Liver (tissue), 9 donors: ENCODE results near the gene ODC1. TPM values are rescaled to one million over a fixed set of nuclear protein-coding genes. Genes with fewer than 3 reads are reported as not detected.

Source experiments
- DNase-seq: peaks from one replicate; pipeline ENCODE4 v3.0.0-alpha.2; 2017; ENCODE audit warnings: low spot score
- H3K27ac ChIP-seq, 2 donors: one replicate each; pipeline ENCODE4 v1.7.0; 2013; ENCODE audit warnings: inconsistent platforms in 2 of 2, low read length in 2 of 2, control low read depth in 1 of 2, low read depth in 1 of 2, mild to moderate bottlenecking in 1 of 2
- H3K27me3 ChIP-seq, 4 donors: one replicate each; pipeline versions ENCODE4 v1.6.1 to v1.7.0; 2013; ENCODE audit warnings: low read length in 3 of 4, inconsistent platforms in 1 of 4, mild to moderate bottlenecking in 1 of 4, moderate library complexity in 1 of 4; ENCODE audit not compliant: control insufficient read depth in 4 of 4, insufficient read depth in 4 of 4
- H3K36me3 ChIP-seq, 4 donors: one replicate each; pipeline versions ENCODE4 v1.6.1 to v1.7.0; 2013; ENCODE audit warnings: low read length in 3 of 4, mild to moderate bottlenecking in 3 of 4, low read depth in 1 of 4, moderate library complexity in 1 of 4; ENCODE audit not compliant: control insufficient read depth in 4 of 4, insufficient read depth in 3 of 4
- H3K4me1 ChIP-seq, 4 donors: one replicate each; pipeline versions ENCODE4 v1.6.1 to v1.7.0; 2013; ENCODE audit warnings: low read length in 3 of 4, mild to moderate bottlenecking in 3 of 4, moderate library complexity in 1 of 4; ENCODE audit not compliant: control insufficient read depth in 4 of 4, insufficient read depth in 4 of 4
- H3K4me3 ChIP-seq, 3 donors: one replicate each; pipeline versions ENCODE4 v1.6.1 to v1.7.0; 2013; ENCODE audit warnings: low read length in 3 of 3, control low read depth in 1 of 3, low read depth in 1 of 3, mild to moderate bottlenecking in 1 of 3
- H3K9ac ChIP-seq, 2 donors: one replicate each; pipeline ENCODE4 v1.7.0; 2013; ENCODE audit warnings: low read length in 2 of 2, mild to moderate bottlenecking in 2 of 2, moderate library complexity in 2 of 2, control low read depth in 1 of 2, low read depth in 1 of 2
- H3K9me3 ChIP-seq, 4 donors: one replicate each; pipeline versions ENCODE4 v1.6.1 to v1.7.0; 2013; ENCODE audit warnings: low read length in 3 of 4; ENCODE audit not compliant: control insufficient read depth in 4 of 4
- CTCF ChIP-seq: fragments of 150-350 bp; IDR thresholded peaks from 2 replicates; pipeline ENCODE4 v1.5.1; 2017; ENCODE audit warnings: improper control_type of control experiment, low read depth, low read length; ENCODE audit not compliant: missing input control
- EGR1 ChIP-seq, 2 donors: IDR thresholded peaks; 2 replicates each; pipeline ENCODE4 v1.6.1; 2016 to 2018; ENCODE audit warnings: antibody characterized with exemption in 2 of 2, low read depth in 2 of 2
- FOXA1 ChIP-seq: IDR thresholded peaks from 2 replicates; pipeline ENCODE4 v1.6.1; 2016; ENCODE audit warnings: antibody characterized with exemption
- FOXA2 ChIP-seq: IDR thresholded peaks from 2 replicates; pipeline ENCODE4 v1.6.1; 2016; ENCODE audit warnings: antibody characterized with exemption
- GABPA ChIP-seq, 2 donors: IDR thresholded peaks in 1 of 2; conservative IDR thresholded peaks in 1 of 2; 2 replicates each; pipeline ENCODE4 v1.6.1; 2016; ENCODE audit warnings: antibody characterized with exemption in 2 of 2, mild to moderate bottlenecking in 1 of 2, moderate library complexity in 1 of 2
- HNF4A ChIP-seq, 2 donors: conservative IDR thresholded peaks; 2 replicates each; pipeline ENCODE4 v1.6.1; 2016; ENCODE audit warnings: antibody characterized with exemption in 2 of 2, mild to moderate bottlenecking in 2 of 2
- HNF4G ChIP-seq: IDR thresholded peaks from 2 replicates; pipeline ENCODE4 v1.6.1; 2016; ENCODE audit warnings: antibody characterized with exemption
- JUND ChIP-seq, 2 donors: IDR thresholded peaks; 2 replicates each; pipeline ENCODE4 v1.6.1; 2016; ENCODE audit warnings: antibody characterized with exemption in 2 of 2
- MAX ChIP-seq: IDR thresholded peaks from 2 replicates; pipeline ENCODE4 v1.6.1; 2016; ENCODE audit warnings: antibody characterized with exemption
- NR2F2 ChIP-seq: IDR thresholded peaks from 2 replicates; pipeline ENCODE4 v1.6.1; 2016; ENCODE audit warnings: antibody characterized with exemption
- RAD21 ChIP-seq, 2 donors: IDR thresholded peaks; 2 replicates each; pipeline ENCODE4 v1.6.1; 2016; ENCODE audit warnings: antibody characterized with exemption in 2 of 2, mild to moderate bottlenecking in 2 of 2
- RXRA ChIP-seq, 2 donors: IDR thresholded peaks; 2 replicates each; pipeline ENCODE4 v1.6.1; 2017 to 2018; ENCODE audit warnings: antibody characterized with exemption in 2 of 2, mild to moderate bottlenecking in 1 of 2
- SP1 ChIP-seq: IDR thresholded peaks from 2 replicates; pipeline ENCODE4 v1.6.1; 2018; ENCODE audit warnings: antibody characterized with exemption, mild to moderate bottlenecking
- TAF1 ChIP-seq: conservative IDR thresholded peaks from 2 replicates; pipeline ENCODE4 v1.6.1; 2016; ENCODE audit warnings: antibody characterized with exemption, mild to moderate bottlenecking
- YY1 ChIP-seq: IDR thresholded peaks from 2 replicates; pipeline ENCODE4 v1.6.1; 2016; ENCODE audit warnings: antibody characterized with exemption, mild to moderate bottlenecking
- WGBS: extraction: QIAGEN DNeasy Blood & Tissue Kit; methylation state at CpG from one replicate; pipeline ENCODE4 v1.1.7; 2013; 5-methylcytosine and 5-hydroxymethylcytosine counted together
- polyA plus RNA-seq, 2 donors: library from polyadenylated mRNA; stranded (reverse) in 1 of 2; unstranded in 1 of 2; fragments of 200-250 nt in 1 of 2; fragments of >200 nt in 1 of 2; fragmentation: Nextera tagmentation in 1 of 2; extraction: Ambion mirVana in 1 of 2; gene quantifications; one replicate each; pipeline versions ENCODE4 v1.2.1 to v1.2.3, GENCODE V29; 2013 to 2015
- total RNA-seq, 2 donors: library from RNA; depleted of rRNA; stranded (reverse); fragments of >200 nt; gene quantifications; one replicate each; pipeline ENCODE4 v1.2.3, GENCODE V29; 2014
- TF ChIP-seq, protein P1 (sequence below): IDR thresholded peaks from 2 replicates; pipeline ENCODE4 v1.6.1; 2016; ENCODE audit warnings: antibody characterized with exemption
- TF ChIP-seq, protein P2 (sequence below): IDR thresholded peaks from 2 replicates; pipeline ENCODE4 v1.6.1; 2016; ENCODE audit warnings: antibody characterized with exemption, mild to moderate bottlenecking
- TF ChIP-seq, protein P3 (sequence below): IDR thresholded peaks from 2 replicates; pipeline ENCODE4 v1.6.1; 2016; ENCODE audit warnings: antibody characterized with exemption
- donor health status: healthy.
- donor health status: healthy.
- donor health status: healthy.
- donor health status: healthy.
- donor health status: healthy.

The ODC1 gene
- total and polyA plus RNA-seq, 4 donors, result 8.3 to 75.8 (median 48.1) TPM

DNA sequence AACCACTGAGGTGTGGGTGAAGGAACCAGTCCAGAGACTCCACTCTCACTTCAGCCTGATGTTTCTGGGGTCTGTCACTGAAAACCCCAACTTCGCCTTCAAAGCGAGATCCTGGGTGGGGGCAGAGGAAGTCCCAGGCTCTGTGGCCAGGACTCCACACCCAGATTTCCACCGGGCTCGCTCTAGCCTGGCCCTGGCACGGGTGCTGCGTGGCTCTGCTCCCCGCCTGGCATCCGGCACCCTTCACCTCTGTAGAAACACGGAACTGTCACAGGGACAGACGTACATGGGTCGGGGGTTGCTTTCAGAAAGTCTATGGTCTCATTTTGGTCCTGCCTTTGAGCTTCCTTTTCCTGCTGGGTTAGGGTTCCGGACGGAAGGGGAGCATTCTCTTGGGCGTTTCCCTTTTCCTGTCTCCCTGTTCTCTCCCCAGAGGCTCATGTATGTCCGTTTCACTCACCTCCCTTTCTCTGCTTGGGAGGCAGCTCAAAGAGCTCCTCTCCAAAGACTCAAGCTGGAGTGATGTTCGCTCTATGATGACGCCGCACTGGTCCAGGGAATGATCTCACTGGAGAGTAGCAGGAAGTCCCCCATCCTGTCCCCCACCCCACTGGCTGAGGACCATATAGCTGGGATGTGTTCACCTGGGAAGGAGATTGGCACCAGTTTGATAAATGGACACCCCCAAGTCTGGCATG is 41.5 kb downstream of the ODC1 start:
- no peak overlapping the region for H3K4me3 ChIP-seq
- H3K4me1 ChIP-seq, result peaks cover 29 to 73% (median 66%) of the 10 kb centered on the region in 4 donors
- no peaks in the 10 kb centered on the region for H3K27me3 ChIP-seq
- peak overlapping the region; percentile 90 to 92 for H3K27ac ChIP-seq
- no peak overlapping the region for H3K9ac ChIP-seq
- no peaks in the 10 kb centered on the region for H3K36me3 ChIP-seq
- 78% methylated on average over 18 of the region's 18 CpGs for WGBS
- H3K9me3 ChIP-seq, result no peaks in the 10 kb centered on the region
- no peak for DNase-seq
- TF ChIP-seq SP1 (no peak), TAF1 (no peak), FOXA2 (no peak), JUND (IDR thresholded peaks at IDR 0.05) (no peak), HNF4G (no peak), GABPA (IDR thresholded peaks at IDR 0.05 in 1 of 2, conservative IDR thresholded peaks at IDR 0.05 in 1 of 2) (no peak), YY1 (no peak), MAX (no peak), NR2F2 (no peak), EGR1 (IDR thresholded peaks at IDR 0.05; ENCODE audit: low read depth in 2 of 2) (no peak), RXRA (IDR thresholded peaks at IDR 0.05) (no peak), HNF4A (conservative IDR thresholded peaks at IDR 0.05) (no peak)
- TF ChIP-seq, protein P1, sequence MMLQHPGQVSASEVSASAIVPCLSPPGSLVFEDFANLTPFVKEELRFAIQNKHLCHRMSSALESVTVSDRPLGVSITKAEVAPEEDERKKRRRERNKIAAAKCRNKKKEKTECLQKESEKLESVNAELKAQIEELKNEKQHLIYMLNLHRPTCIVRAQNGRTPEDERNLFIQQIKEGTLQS, result no peak

GRCh38 chr2:10406016-10406415 is 42.1 kb downstream of the ODC1 start:
- no peak for DNase-seq
- peak overlapping the region; percentile 90 to 92 for H3K27ac ChIP-seq
- H3K36me3 ChIP-seq, result no peaks in the 10 kb centered on the region
- no peak overlapping the region for H3K4me3 ChIP-seq
- TF ChIP-seq HNF4G (no peak), RXRA (IDR thresholded peaks at IDR 0.05) (peak in 1 of 2 donors; percentile 35), NR2F2 (no peak), GABPA (IDR thresholded peaks at IDR 0.05 in 1 of 2, conservative IDR thresholded peaks at IDR 0.05 in 1 of 2) (no peak), HNF4A (conservative IDR thresholded peaks at IDR 0.05) (no peak), TAF1 (no peak)
- TF ChIP-seq, protein P2, sequence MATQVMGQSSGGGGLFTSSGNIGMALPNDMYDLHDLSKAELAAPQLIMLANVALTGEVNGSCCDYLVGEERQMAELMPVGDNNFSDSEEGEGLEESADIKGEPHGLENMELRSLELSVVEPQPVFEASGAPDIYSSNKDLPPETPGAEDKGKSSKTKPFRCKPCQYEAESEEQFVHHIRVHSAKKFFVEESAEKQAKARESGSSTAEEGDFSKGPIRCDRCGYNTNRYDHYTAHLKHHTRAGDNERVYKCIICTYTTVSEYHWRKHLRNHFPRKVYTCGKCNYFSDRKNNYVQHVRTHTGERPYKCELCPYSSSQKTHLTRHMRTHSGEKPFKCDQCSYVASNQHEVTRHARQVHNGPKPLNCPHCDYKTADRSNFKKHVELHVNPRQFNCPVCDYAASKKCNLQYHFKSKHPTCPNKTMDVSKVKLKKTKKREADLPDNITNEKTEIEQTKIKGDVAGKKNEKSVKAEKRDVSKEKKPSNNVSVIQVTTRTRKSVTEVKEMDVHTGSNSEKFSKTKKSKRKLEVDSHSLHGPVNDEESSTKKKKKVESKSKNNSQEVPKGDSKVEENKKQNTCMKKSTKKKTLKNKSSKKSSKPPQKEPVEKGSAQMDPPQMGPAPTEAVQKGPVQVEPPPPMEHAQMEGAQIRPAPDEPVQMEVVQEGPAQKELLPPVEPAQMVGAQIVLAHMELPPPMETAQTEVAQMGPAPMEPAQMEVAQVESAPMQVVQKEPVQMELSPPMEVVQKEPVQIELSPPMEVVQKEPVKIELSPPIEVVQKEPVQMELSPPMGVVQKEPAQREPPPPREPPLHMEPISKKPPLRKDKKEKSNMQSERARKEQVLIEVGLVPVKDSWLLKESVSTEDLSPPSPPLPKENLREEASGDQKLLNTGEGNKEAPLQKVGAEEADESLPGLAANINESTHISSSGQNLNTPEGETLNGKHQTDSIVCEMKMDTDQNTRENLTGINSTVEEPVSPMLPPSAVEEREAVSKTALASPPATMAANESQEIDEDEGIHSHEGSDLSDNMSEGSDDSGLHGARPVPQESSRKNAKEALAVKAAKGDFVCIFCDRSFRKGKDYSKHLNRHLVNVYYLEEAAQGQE, result no peak
- H3K9me3 ChIP-seq, result no peaks in the 10 kb centered on the region
- no peak overlapping the region for H3K9ac ChIP-seq
- H3K27me3 ChIP-seq, result no peaks in the 10 kb centered on the region
- WGBS, result 64% methylated on average over 10 of the region's 10 CpGs
- peaks cover 34 to 79% (median 72%) of the 10 kb centered on the region in 4 donors for H3K4me1 ChIP-seq

DNA sequence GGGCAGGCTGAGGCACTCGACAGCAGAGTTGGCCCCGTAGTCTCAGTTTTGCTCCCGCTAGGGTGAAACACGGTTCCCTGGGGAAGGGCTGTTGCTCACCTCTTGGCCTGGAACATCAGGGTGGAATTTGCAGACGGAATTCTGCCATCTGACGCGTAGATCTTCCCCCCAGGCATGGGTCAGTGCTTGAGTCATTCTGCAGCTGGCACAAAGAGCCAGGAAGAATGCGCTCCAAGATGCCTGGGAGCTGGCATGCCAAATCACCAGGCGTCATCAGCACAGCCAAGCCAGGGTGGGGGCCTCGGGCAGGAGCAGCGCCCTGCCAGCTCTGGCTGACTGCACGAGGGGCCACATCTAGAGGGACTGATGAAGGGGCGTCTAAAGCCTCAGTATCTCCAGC is 42.7 kb downstream of the ODC1 start:
- H3K4me1 ChIP-seq, result peaks cover 39 to 85% (median 78%) of the 10 kb centered on the region in 4 donors
- 85% methylated on average over 13 of the region's 13 CpGs for WGBS
- no peaks in the 10 kb centered on the region for H3K36me3 ChIP-seq
- no peak overlapping the region for H3K4me3 ChIP-seq
- no peaks in the 10 kb centered on the region for H3K27me3 ChIP-seq
- H3K9ac ChIP-seq, result no peak overlapping the region
- no peak for DNase-seq
- no peaks in the 10 kb centered on the region for H3K9me3 ChIP-seq
- peak overlapping the region; percentile 14 to 92 for H3K27ac ChIP-seq
- TF ChIP-seq MAX, result no peak
- TF ChIP-seq RAD21 (IDR thresholded peaks at IDR 0.05), result no peak
- no peak for TF ChIP-seq GABPA (IDR thresholded peaks at IDR 0.05 in 1 of 2, conservative IDR thresholded peaks at IDR 0.05 in 1 of 2)
- TF ChIP-seq CTCF, result no peak
- no peak for TF ChIP-seq FOXA1
- TF ChIP-seq, protein P1, result no peak
- TF ChIP-seq SP1, result no peak
- TF ChIP-seq, protein P3, sequence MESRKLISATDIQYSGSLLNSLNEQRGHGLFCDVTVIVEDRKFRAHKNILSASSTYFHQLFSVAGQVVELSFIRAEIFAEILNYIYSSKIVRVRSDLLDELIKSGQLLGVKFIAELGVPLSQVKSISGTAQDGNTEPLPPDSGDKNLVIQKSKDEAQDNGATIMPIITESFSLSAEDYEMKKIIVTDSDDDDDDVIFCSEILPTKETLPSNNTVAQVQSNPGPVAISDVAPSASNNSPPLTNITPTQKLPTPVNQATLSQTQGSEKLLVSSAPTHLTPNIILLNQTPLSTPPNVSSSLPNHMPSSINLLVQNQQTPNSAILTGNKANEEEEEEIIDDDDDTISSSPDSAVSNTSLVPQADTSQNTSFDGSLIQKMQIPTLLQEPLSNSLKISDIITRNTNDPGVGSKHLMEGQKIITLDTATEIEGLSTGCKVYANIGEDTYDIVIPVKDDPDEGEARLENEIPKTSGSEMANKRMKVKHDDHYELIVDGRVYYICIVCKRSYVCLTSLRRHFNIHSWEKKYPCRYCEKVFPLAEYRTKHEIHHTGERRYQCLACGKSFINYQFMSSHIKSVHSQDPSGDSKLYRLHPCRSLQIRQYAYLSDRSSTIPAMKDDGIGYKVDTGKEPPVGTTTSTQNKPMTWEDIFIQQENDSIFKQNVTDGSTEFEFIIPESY, result no peak
- TF ChIP-seq JUND (IDR thresholded peaks at IDR 0.05), result no peak
